ENCODE data around the gene VDAC2.

- TF ChIP-seq REST (IDR thresholded peaks at IDR 0.05; ENCODE audit: insufficient read depth in 1 of 2, low read depth in 2 of 2, low read length in 1 of 2) (no peak), CTCF (IDR thresholded peaks at IDR 0.05) (no peak)
Measured at GRCh38 chr10:75203724-75204123, 6.9 kb upstream of the VDAC2 start.
